Ovary (tissue), 9 donors: Measurements from ENCODE around the gene MCFD2. TPM values are rescaled to one million over a fixed set of nuclear protein-coding genes. Genes with fewer than 3 reads are reported as not detected.

Experiments
- DNase-seq, 5 donors: peaks; one replicate each; pipeline ENCODE4 v3.0.0-alpha.2; 2019 to 2020
- H3K27ac ChIP-seq, 2 donors: fragments of 200-600 bp; one replicate each; pipeline versions ENCODE4 v1.5.1 to v1.8.0; 2019 to 2022
- H3K27me3 ChIP-seq: fragments of 200-600 bp; one replicate; pipeline ENCODE4 v1.8.0; 2022
- H3K36me3 ChIP-seq: fragments of 200-600 bp; sonication (generic); one replicate; pipeline ENCODE4 v1.5.1; 2019
- H3K4me1 ChIP-seq: one replicate; pipeline ENCODE4 v1.8.1; 2013; ENCODE audit warnings: mild to moderate bottlenecking, moderate library complexity; ENCODE audit not compliant: insufficient read depth
- H3K4me3 ChIP-seq: fragments of 200-600 bp; sonication (generic); one replicate; pipeline ENCODE4 v1.5.1; 2017
- H3K9me3 ChIP-seq, 2 donors: fragments of 200-600 bp in 1 of 2; sonication (generic) in 1 of 2; one replicate each; pipeline versions ENCODE4 v1.5.1 to v1.8.1; 2013 to 2019; ENCODE audit warnings: mild to moderate bottlenecking in 1 of 2, moderate library complexity in 1 of 2
- EP300 ChIP-seq: sonication (generic); formaldehyde crosslinking; IDR thresholded peaks from one replicate; pipeline ENCODE4 v1.6.1; 2017; ENCODE audit warnings: antibody characterized with exemption
- POLR2A ChIP-seq: fragments of 450-650 bp; IDR thresholded peaks from one replicate; pipeline ENCODE4 v1.6.1; 2017; ENCODE audit warnings: antibody characterized with exemption, mild to moderate bottlenecking, moderate library complexity
- WGBS, 3 donors: extraction: QIAGEN DNeasy Blood & Tissue Kit in 1 of 3; methylation state at CpG; one replicate each; pipeline versions ENCODE4 v1.1.5 to v1.1.7; 2013 to 2017; 5-methylcytosine and 5-hydroxymethylcytosine counted together
- intact Hi-C, 4 donors: fragments of 100-400 bp; cut with DNase I; formaldehyde crosslinking; loops; one replicate each; pipeline versions ENCODE4 v1.11.0 to v1.15.1; 2022 to 2023
- polyA plus RNA-seq, 2 donors: library from polyadenylated mRNA; stranded (reverse); fragments of 200-250 nt in 1 of 2; fragments of 350-450 nt in 1 of 2; fragmentation: Illumina TruSeq in 1 of 2; extraction: RNeasy Lipid Tissue Mini Kit (QIAGEN cat#74804) in 1 of 2; gene quantifications; one replicate each; pipeline ENCODE4 v1.2.3, GENCODE V29; 2013 to 2014
- total RNA-seq, 7 donors: library from RNA; depleted of rRNA in 2 of 7; stranded (reverse); fragments of >200 nt in 2 of 7; fragmentation: NEBNext Ultra II Directional in 3 of 7; extraction: Animal tissue kit (Norgen Biotek cat#: 25700) in 3 of 7; gene quantifications; one replicate each; pipeline versions ENCODE4 v1.1.0 to v1.2.4, GENCODE V29; 2016 to 2023
- TF ChIP-seq, protein P1 (sequence below), 3 donors: fragments of 450-650 bp in 2 of 3; fragments of 200-600 bp in 1 of 3; IDR thresholded peaks; one replicate each; pipeline versions ENCODE4 v1.5.1 to v1.8.0; 2016 to 2022; ENCODE audit warnings: antibody characterized with exemption in 3 of 3, mild to moderate bottlenecking in 1 of 3
- donor health status: DM: no; HTN: no; CAD: no; lungs with moderate emphysema.
- donor health status: DM: no; HTN: no; CAD: no.
- donor health status: Bipolar disorder and iron deficiency.
- donor health status: DM: yes; HTN: yes; CAD: no.
- donor health status: DM: no; HTN: no; CAD: no.
- donor health status: DM: yes; HTN: yes; CAD: no.

The MCFD2 gene
- total and polyA plus RNA-seq, 9 donors: 62.8 to 176 (median 134) TPM

DNA sequence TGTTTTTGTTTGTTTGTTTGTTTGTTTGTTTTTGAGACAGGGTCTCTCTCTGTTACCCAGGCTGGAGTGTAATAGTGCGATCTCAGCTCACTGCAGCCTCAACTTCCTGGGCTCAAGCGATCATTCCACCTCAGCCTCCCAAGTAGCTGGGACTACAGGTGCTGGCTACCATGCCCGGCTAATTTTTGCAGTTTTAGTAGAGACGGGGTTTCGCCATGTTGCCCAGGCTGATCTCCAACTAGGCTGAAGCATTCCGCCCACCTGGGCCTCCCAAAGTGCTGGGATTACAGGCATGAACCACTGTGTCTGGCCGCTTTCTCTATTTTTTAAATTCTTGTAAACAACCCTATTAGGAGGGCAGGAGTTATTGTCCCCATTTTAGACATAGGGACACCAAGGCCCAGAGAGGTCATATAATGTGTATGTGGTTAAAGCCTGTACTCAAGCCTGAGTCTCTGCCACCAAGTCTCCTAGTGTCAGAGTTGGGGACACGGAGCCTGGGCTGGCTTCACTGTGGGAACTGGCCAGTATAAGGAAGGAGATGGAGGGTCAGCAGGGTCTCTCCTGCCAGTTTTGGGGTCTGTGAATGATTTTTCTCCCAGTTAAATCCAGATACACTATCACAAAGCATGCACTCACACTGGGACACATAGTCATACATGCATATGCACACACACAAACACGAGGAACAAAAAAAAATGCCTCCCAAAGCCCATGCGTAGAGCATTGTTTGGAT, 27.5 kb upstream of the MCFD2 start:
- no peak overlapping the region for H3K27ac ChIP-seq
- TF ChIP-seq, protein P1, sequence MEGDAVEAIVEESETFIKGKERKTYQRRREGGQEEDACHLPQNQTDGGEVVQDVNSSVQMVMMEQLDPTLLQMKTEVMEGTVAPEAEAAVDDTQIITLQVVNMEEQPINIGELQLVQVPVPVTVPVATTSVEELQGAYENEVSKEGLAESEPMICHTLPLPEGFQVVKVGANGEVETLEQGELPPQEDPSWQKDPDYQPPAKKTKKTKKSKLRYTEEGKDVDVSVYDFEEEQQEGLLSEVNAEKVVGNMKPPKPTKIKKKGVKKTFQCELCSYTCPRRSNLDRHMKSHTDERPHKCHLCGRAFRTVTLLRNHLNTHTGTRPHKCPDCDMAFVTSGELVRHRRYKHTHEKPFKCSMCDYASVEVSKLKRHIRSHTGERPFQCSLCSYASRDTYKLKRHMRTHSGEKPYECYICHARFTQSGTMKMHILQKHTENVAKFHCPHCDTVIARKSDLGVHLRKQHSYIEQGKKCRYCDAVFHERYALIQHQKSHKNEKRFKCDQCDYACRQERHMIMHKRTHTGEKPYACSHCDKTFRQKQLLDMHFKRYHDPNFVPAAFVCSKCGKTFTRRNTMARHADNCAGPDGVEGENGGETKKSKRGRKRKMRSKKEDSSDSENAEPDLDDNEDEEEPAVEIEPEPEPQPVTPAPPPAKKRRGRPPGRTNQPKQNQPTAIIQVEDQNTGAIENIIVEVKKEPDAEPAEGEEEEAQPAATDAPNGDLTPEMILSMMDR (IDR thresholded peaks at IDR 0.05): no peak
- no peak for TF ChIP-seq EP300
- TF ChIP-seq POLR2A: no peak
- H3K4me3 ChIP-seq: peak overlapping the region; percentile 61
- no peaks in the 10 kb centered on the region for H3K27me3 ChIP-seq
- 88 to 93% (median 92%) methylated on average over 10 of the region's 10 CpGs for WGBS, 3 donors
- no peak for DNase-seq
- intact Hi-C loops: no loop called here
- H3K36me3 ChIP-seq: no peaks in the 10 kb centered on the region
- peaks cover 2% of the 10 kb centered on the region for H3K4me1 ChIP-seq
- H3K9me3 ChIP-seq: no peaks in the 10 kb centered on the region

DNA sequence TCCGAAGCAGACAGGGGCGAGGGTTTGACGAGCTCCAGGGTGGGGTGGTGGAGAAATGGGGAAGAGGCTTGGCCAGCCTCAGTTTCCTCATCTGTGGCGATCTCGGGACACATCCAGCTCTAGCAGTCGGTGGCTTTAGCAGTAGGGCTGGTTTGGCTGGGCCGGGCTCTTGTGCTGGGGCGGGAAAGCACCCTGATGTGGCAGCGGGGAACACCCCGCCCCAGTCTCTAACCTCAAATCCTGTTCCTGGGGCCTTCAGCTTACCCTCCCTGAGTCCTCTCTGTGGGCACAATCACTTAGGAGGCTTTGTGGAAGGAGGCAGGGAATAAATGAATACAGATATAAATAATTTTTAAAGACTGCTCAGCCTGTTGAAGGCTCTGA, 26.5 kb upstream of the MCFD2 start:
- no peaks in the 10 kb centered on the region for H3K27me3 ChIP-seq
- WGBS, 3 donors: 6 to 9% (median 7%) methylated on average over 10 of the region's 10 CpGs
- no peak overlapping the region for H3K27ac ChIP-seq
- no peak for TF ChIP-seq POLR2A
- no peak for TF ChIP-seq EP300
- TF ChIP-seq, protein P1 (IDR thresholded peaks at IDR 0.05): no peak
- intact Hi-C loops: no loop called here
- no peaks in the 10 kb centered on the region for H3K9me3 ChIP-seq
- H3K4me3 ChIP-seq: peak overlapping the region; percentile 61
- no peaks in the 10 kb centered on the region for H3K4me1 ChIP-seq
- peak in 2 of 5 donors; percentile 44 to 48 for DNase-seq
- no peaks in the 10 kb centered on the region for H3K36me3 ChIP-seq

DNA sequence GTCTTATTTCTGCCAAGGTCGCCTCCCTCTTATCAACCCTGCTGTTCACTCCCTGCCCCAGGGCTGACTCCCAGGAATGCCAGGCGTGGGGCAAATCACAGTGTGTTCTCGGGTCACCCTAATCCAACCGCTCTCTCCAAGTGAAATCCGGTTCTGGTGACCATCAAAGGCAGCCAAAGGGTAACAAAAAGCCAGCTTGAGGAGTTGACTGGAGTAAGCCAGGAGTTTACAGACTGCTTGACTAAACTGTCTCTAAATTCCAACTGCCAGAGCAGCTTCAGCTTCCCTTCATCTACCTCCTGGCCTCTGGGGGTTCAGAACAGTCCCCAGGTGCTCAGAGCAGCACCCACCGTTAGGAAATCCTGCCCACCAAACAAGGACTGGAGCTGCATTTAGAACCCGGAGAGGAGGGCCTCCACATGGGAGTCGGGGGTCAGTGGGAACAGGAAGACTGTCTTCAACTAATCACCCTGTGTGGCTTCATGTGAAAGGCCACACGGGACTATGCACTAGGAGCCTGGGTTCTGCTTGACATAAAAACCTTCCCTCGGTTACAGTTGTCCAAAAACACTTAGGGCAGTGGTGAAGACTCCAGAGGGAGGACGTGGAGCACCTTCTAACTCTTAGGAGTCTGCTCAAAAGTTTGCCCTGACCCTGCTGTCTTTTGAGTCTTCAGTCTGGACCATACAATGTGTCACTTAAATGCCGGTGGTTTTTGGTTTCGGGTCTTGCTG, 24.2 kb upstream of the MCFD2 start:
- DNase-seq: no peak
- no peaks in the 10 kb centered on the region for H3K9me3 ChIP-seq
- no peaks in the 10 kb centered on the region for H3K36me3 ChIP-seq
- intact Hi-C loops: no loop called here
- H3K27me3 ChIP-seq: no peaks in the 10 kb centered on the region
- TF ChIP-seq EP300 (no peak), POLR2A (no peak)
- TF ChIP-seq, protein P1 (IDR thresholded peaks at IDR 0.05): no peak
- no peaks in the 10 kb centered on the region for H3K4me1 ChIP-seq
- H3K4me3 ChIP-seq: no peak overlapping the region
- WGBS, 3 donors: 62 to 72% (median 68%) methylated on average over 13 of the region's 13 CpGs
- H3K27ac ChIP-seq: peak overlapping the region; percentile 83 to 90

DNA sequence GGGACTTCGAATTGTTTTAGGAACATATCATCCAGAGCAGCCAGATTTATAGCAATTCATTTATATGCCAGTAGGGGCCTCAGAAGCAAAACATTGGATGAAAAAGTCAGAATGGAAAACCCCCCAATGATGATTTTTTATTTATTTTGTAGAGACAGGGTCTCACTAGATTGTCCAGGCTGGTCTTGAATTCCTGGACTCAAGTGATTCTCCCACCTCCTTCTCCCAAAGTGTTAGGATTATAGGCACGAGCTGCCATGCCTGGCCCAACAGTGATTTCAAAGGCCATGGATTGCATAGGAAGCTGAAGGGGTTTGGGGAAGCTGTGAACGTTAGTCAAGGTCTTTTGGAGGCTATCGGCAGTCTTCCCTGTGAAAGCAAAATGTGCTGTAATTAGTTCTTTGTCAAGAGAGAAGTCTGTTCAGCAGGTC, 21.9 kb upstream of the MCFD2 start:
- intact Hi-C loops: no loop called here
- TF ChIP-seq, protein P1 (IDR thresholded peaks at IDR 0.05): peak in 1 of 3 donors; percentile 11
- TF ChIP-seq POLR2A: no peak
- no peak for TF ChIP-seq EP300
- Histone ChIP-seq H3K9me3 (no peaks in the 10 kb centered on the region), H3K36me3 (no peaks in the 10 kb centered on the region), H3K27me3 (no peaks in the 10 kb centered on the region), H3K4me1 (no peaks in the 10 kb centered on the region), H3K27ac (no peak overlapping the region), H3K4me3 (no peak overlapping the region)
- no peak for DNase-seq
- 51 to 68% (median 61%) methylated on average over 4 of the region's 4 CpGs for WGBS, 3 donors
